ENCODE measurements around the gene MS4A10. TPM values are rescaled to one million over a fixed set of nuclear protein-coding genes. Genes with fewer than 3 reads are reported as not detected.

The MS4A10 gene
- total RNA-seq, 3 donors from 2014 or later (not counting 1 experiment from before 2014, with no cell fraction given) = not detected

GRCh38 chr11:60761436-60762190, 23.5 kb upstream of the MS4A10 start:
- Mint-ChIP-seq H3K27ac (no peak overlapping the region), H3K36me3 (no peaks in the 10 kb centered on the region), H3K4me1 (no peaks in the 10 kb centered on the region), H3K27me3 (ENCODE audit: low read depth in 2 of 2) (peaks cover 19 to 30% of the 10 kb centered on the region in 2 donors), H3K9me3 (no peaks in the 10 kb centered on the region), H3K4me3 (no peak overlapping the region)
- no peaks in the 10 kb centered on the region for H3K9me3 ChIP-seq (ENCODE audit: control insufficient read depth, insufficient read depth, low read length)
- ATAC-seq (no peak), DNase-seq (no peak)
- no peaks in the 10 kb centered on the region for H3K4me1 ChIP-seq (ENCODE audit: control insufficient read depth, insufficient read depth, low read length)
- TF ChIP-seq CTCF (IDR thresholded peaks at IDR 0.05) = no peak
- WGBS (ENCODE audit: insufficient coverage) = 78% methylated on average over 3 of the region's 4 CpGs
- no peak overlapping the region for H3K4me3 ChIP-seq (ENCODE audit: low read length)
- H3K27me3 ChIP-seq (ENCODE audit: control insufficient read depth, insufficient read depth, low read length) = no peaks in the 10 kb centered on the region
- H3K27ac ChIP-seq (ENCODE audit: low read length) = no peak overlapping the region
- H3K36me3 ChIP-seq (ENCODE audit: control insufficient read depth, insufficient read depth, low read length) = no peaks in the 10 kb centered on the region
- intact Hi-C loops (cut with micrococcal nuclease) = no loop called here

GRCh38 chr11:60762851-60763691, 22.1 kb upstream of the MS4A10 start:
- Mint-ChIP-seq H3K36me3 (no peaks in the 10 kb centered on the region), H3K4me3 (no peak overlapping the region), H3K4me1 (no peaks in the 10 kb centered on the region), H3K9me3 (no peaks in the 10 kb centered on the region), H3K27me3 (ENCODE audit: low read depth in 2 of 2) (peaks cover 22 to 30% of the 10 kb centered on the region in 2 donors), H3K27ac (no peak overlapping the region)
- DNase-seq = no peak
- 61% methylated on average over 11 of the region's 11 CpGs for WGBS (ENCODE audit: insufficient coverage)
- H3K4me1 ChIP-seq (ENCODE audit: control insufficient read depth, insufficient read depth, low read length) = no peaks in the 10 kb centered on the region
- no peak overlapping the region for H3K27ac ChIP-seq (ENCODE audit: low read length)
- no peaks in the 10 kb centered on the region for H3K9me3 ChIP-seq (ENCODE audit: control insufficient read depth, insufficient read depth, low read length)
- no peak for ATAC-seq
- H3K27me3 ChIP-seq (ENCODE audit: control insufficient read depth, insufficient read depth, low read length) = no peaks in the 10 kb centered on the region
- TF ChIP-seq CTCF (IDR thresholded peaks at IDR 0.05) = no peak
- H3K36me3 ChIP-seq (ENCODE audit: control insufficient read depth, insufficient read depth, low read length) = no peaks in the 10 kb centered on the region
- H3K4me3 ChIP-seq (ENCODE audit: low read length) = no peak overlapping the region
- intact Hi-C loops (cut with micrococcal nuclease) = no loop called here

- Mint-ChIP-seq H3K4me1 (no peaks in the 10 kb centered on the region), H3K4me3 (no peak overlapping the region), H3K27me3 (ENCODE audit: low read depth in 2 of 2) (peaks cover 21 to 32% of the 10 kb centered on the region in 2 donors), H3K9me3 (no peaks in the 10 kb centered on the region), H3K27ac (no peak overlapping the region), H3K36me3 (no peaks in the 10 kb centered on the region)
- Histone ChIP-seq H3K27ac (ENCODE audit: low read length) (no peak overlapping the region), H3K27me3 (ENCODE audit: control insufficient read depth, insufficient read depth, low read length) (no peaks in the 10 kb centered on the region), H3K9me3 (ENCODE audit: control insufficient read depth, insufficient read depth, low read length) (no peaks in the 10 kb centered on the region), H3K4me1 (ENCODE audit: control insufficient read depth, insufficient read depth, low read length) (no peaks in the 10 kb centered on the region), H3K4me3 (ENCODE audit: low read length) (no peak overlapping the region), H3K36me3 (ENCODE audit: control insufficient read depth, insufficient read depth, low read length) (no peaks in the 10 kb centered on the region)
- 88% methylated on average over 10 of the region's 11 CpGs for WGBS (ENCODE audit: insufficient coverage)
- no peak for ATAC-seq
- intact Hi-C loops (cut with micrococcal nuclease) = no loop called here
- TF ChIP-seq CTCF (IDR thresholded peaks at IDR 0.05) = no peak
- no peak for DNase-seq
Measured at GRCh38 chr11:60763692-60764369, 21.3 kb upstream of the MS4A10 start.
